Urinary bladder (tissue), 4 donors: Measurements from ENCODE around the gene CLEC7A. TPM values are rescaled to one million over a fixed set of nuclear protein-coding genes. Genes with fewer than 3 reads are reported as not detected.

Experiments
- DNase-seq: peaks from one replicate; pipeline ENCODE4 v3.0.0-alpha.2; 2015; ENCODE audit errors: extremely low spot score
- H3K27ac ChIP-seq: one replicate; pipeline ENCODE4 v1.5.1; 2013; ENCODE audit warnings: low read depth, mild to moderate bottlenecking, moderate library complexity
- H3K36me3 ChIP-seq: one replicate; pipeline ENCODE4 v1.6.1; 2013; ENCODE audit warnings: mild to moderate bottlenecking, moderate library complexity; ENCODE audit not compliant: insufficient read depth
- H3K4me1 ChIP-seq: one replicate; pipeline ENCODE4 v1.6.1; 2013; ENCODE audit warnings: mild to moderate bottlenecking, moderate library complexity; ENCODE audit not compliant: insufficient read depth
- H3K4me3 ChIP-seq: one replicate; pipeline ENCODE4 v1.5.1; 2013; ENCODE audit warnings: low read depth, low read length
- WGBS: extraction: QIAGEN DNeasy Blood & Tissue Kit; methylation state at CpG from one replicate; pipeline ENCODE4 v1.1.7; 2013; 5-methylcytosine and 5-hydroxymethylcytosine counted together
- polyA plus RNA-seq: library from polyadenylated mRNA; stranded (reverse); fragments of 200-250 nt; gene quantifications from one replicate; pipeline ENCODE4 v1.2.3, GENCODE V29; 2013
- total RNA-seq: library from RNA; depleted of rRNA; stranded (reverse); fragments of >200 nt; gene quantifications from one replicate; pipeline ENCODE4 v1.2.3, GENCODE V29; 2014
- donor health status: healthy with polysubstance abuse.
- donor health status: healthy.

Gene CLEC7A
- total and polyA plus RNA-seq, 2 donors, result 4.5 to 8.4 TPM

DNA sequence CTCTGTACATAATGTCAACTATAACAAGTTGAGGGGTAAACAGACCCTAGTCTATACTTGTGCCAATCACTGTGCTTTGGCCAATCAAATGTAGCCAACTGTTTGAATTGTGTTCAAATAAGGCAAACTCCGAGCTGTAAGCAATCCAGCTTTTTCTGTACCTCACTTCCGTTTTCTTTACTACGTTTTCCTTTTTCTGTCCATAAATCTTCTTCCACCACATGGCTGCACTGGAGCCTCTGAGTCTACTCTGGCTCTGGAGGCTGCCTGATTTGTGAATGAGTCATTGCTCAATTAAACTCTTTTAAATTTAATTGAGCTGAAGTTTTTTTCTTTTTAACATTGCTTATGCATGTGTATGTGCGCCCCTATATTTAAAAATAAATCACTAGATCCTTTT lies 60.9 kb downstream of the CLEC7A start:
- DNase-seq, result peak; percentile 46
- WGBS, result 21% methylated on average over 4 of the region's 4 CpGs
- Histone ChIP-seq H3K4me3 (no peak overlapping the region), H3K4me1 (no peaks in the 10 kb centered on the region), H3K27ac (no peak overlapping the region), H3K36me3 (no peaks in the 10 kb centered on the region)

GRCh38 chr12:10068644-10069043 lies 61.4 kb downstream of the CLEC7A start:
- Histone ChIP-seq H3K4me3 (no peak overlapping the region), H3K36me3 (no peaks in the 10 kb centered on the region), H3K27ac (no peak overlapping the region), H3K4me1 (no peaks in the 10 kb centered on the region)
- 77% methylated on average over 1 of the region's 1 CpG for WGBS
- DNase-seq, result no peak

- WGBS, result 24% methylated on average over 3 of the region's 3 CpGs
- H3K4me3 ChIP-seq, result no peak overlapping the region
- no peak for DNase-seq
- no peak overlapping the region for H3K27ac ChIP-seq
- H3K36me3 ChIP-seq, result no peaks in the 10 kb centered on the region
- no peaks in the 10 kb centered on the region for H3K4me1 ChIP-seq
Observed at GRCh38 chr12:10067942-10068341, 62.1 kb downstream of the CLEC7A start.

- WGBS, result 53% methylated on average over 4 of the region's 4 CpGs
- Histone ChIP-seq H3K27ac (no peak overlapping the region), H3K4me3 (no peak overlapping the region), H3K4me1 (no peaks in the 10 kb centered on the region), H3K36me3 (no peaks in the 10 kb centered on the region)
- no peak for DNase-seq
Observed at GRCh38 chr12:10067264-10067663, 62.7 kb downstream of the CLEC7A start.

Other genes with a start within 250 kb of the CLEC7A start
- gene KLRF2, start 248.7 kb downstream of the CLEC7A start, total RNA-seq, result not detected
- not detected for gene KLRF2, start 248.7 kb downstream of the CLEC7A start, polyA plus RNA-seq
- gene CLEC2A, start 197.8 kb downstream of the CLEC7A start, total RNA-seq, result not detected
- not detected for gene CLEC2A, start 197.8 kb downstream of the CLEC7A start, polyA plus RNA-seq
- 1.5 TPM for gene CLEC12A, start 158.8 kb downstream of the CLEC7A start, total RNA-seq
- 1.6 TPM for gene CLEC12A, start 158.8 kb downstream of the CLEC7A start, polyA plus RNA-seq
- gene CLEC1B, start 131.1 kb downstream of the CLEC7A start, total RNA-seq, result not detected
- not detected for gene CLEC1B, start 131.1 kb downstream of the CLEC7A start, polyA plus RNA-seq
- 0.95 TPM for gene CLEC12B, start 119.6 kb downstream of the CLEC7A start, total RNA-seq
- gene CLEC12B, start 119.6 kb downstream of the CLEC7A start, polyA plus RNA-seq, result 0.08 TPM
- gene CLEC9A, start 99.5 kb downstream of the CLEC7A start, total RNA-seq, result 0.90 TPM
- 0.62 TPM for gene CLEC9A, start 99.5 kb downstream of the CLEC7A start, polyA plus RNA-seq
- 3.2 TPM for gene CLEC1A, start 31.2 kb downstream of the CLEC7A start, total RNA-seq
- 6.0 TPM for gene CLEC1A, start 31.2 kb downstream of the CLEC7A start, polyA plus RNA-seq
- gene OLR1, start 41.9 kb upstream of the CLEC7A start, total RNA-seq, result 1.2 TPM
- 0.27 TPM for gene OLR1, start 41.9 kb upstream of the CLEC7A start, polyA plus RNA-seq
- 0.11 TPM for gene TMEM52B, start 48.8 kb upstream of the CLEC7A start, total RNA-seq
- 0.11 TPM for gene TMEM52B, start 48.8 kb upstream of the CLEC7A start, polyA plus RNA-seq
- 38.0 TPM for gene GABARAPL1, start 82.7 kb upstream of the CLEC7A start, total RNA-seq
- 138 TPM for gene GABARAPL1, start 82.7 kb upstream of the CLEC7A start, polyA plus RNA-seq
- gene KLRD1, start 177.7 kb upstream of the CLEC7A start, total RNA-seq, result 1.0 TPM
- gene KLRD1, start 177.7 kb upstream of the CLEC7A start, polyA plus RNA-seq, result 1.2 TPM